Lower lobe of right lung (tissue), 2 donors: ENCODE measurements around the gene REPS2. TPM values are rescaled to one million over a fixed set of nuclear protein-coding genes. Genes with fewer than 3 reads are reported as not detected.

ENCODE experiments used
- ATAC-seq, 2 donors: fragments of 200-7000 bp; cut with Tn5 transposase; one replicate each; pipeline ENCODE4 v1.9.1; 2020 to 2022; ENCODE audit warnings: mild to moderate bottlenecking in 2 of 2, moderate library complexity in 2 of 2
- DNase-seq: peaks from one replicate; pipeline ENCODE4 v3.0.0-alpha.2; 2020
- H3K27ac ChIP-seq: fragments of 200-600 bp; one replicate; pipeline ENCODE4 v1.8.0; 2022
- H3K27me3 ChIP-seq: fragments of 200-600 bp; one replicate; pipeline ENCODE4 v1.8.0; 2022; ENCODE audit warnings: low read depth
- H3K36me3 ChIP-seq: fragments of 200-600 bp; one replicate; pipeline ENCODE4 v1.8.0; 2022; ENCODE audit warnings: mild to moderate bottlenecking
- H3K4me1 ChIP-seq: fragments of 200-600 bp; one replicate; pipeline ENCODE4 v1.8.0; 2022
- H3K4me3 ChIP-seq: fragments of 200-600 bp; one replicate; pipeline ENCODE4 v1.8.0; 2022; ENCODE audit warnings: mild to moderate bottlenecking
- H3K9me3 ChIP-seq: fragments of 200-600 bp; one replicate; pipeline ENCODE4 v1.8.0; 2022
- CTCF ChIP-seq: fragments of 200-600 bp; IDR thresholded peaks from one replicate; pipeline ENCODE4 v1.8.0; 2022; ENCODE audit warnings: antibody characterized with exemption, mild to moderate bottlenecking
- intact Hi-C: fragments of 100-400 bp; cut with DNase I; formaldehyde crosslinking; loops from one replicate; pipeline ENCODE4 v1.11.0; 2022
- total RNA-seq: library from RNA; stranded (reverse); fragmentation: NEBNext Ultra II Directional; extraction: Animal tissue kit (Norgen Biotek cat#: 25700); gene quantifications from one replicate; pipeline ENCODE4 v1.2.1, GENCODE V29; 2021
- donor health status: DM: no; HTN: yes; CAD: no; lungs with severe emphysema.

Gene REPS2
- total RNA-seq, 1 donor from 2014 or later = 18.5 TPM

GRCh38 chrX:17035111-17035510, 88.7 kb downstream of the REPS2 start:
- H3K4me3 ChIP-seq = no peak overlapping the region
- no peak overlapping the region for H3K27ac ChIP-seq
- no peak for DNase-seq
- H3K4me1 ChIP-seq = peaks cover 8% of the 10 kb centered on the region
- H3K27me3 ChIP-seq = no peaks in the 10 kb centered on the region
- no peaks in the 10 kb centered on the region for H3K9me3 ChIP-seq
- peak in 1 of 2 donors; percentile 15 for ATAC-seq
- no peaks in the 10 kb centered on the region for H3K36me3 ChIP-seq
- intact Hi-C loops = no loop called here
- no peak for TF ChIP-seq CTCF

- no peaks in the 10 kb centered on the region for H3K9me3 ChIP-seq
- ATAC-seq = peak in 1 of 2 donors; percentile 13
- DNase-seq = no peak
- TF ChIP-seq CTCF = no peak
- no peaks in the 10 kb centered on the region for H3K27me3 ChIP-seq
- H3K36me3 ChIP-seq = no peaks in the 10 kb centered on the region
- peaks cover 8% of the 10 kb centered on the region for H3K4me1 ChIP-seq
- H3K4me3 ChIP-seq = no peak overlapping the region
- intact Hi-C loops = no loop called here
- no peak overlapping the region for H3K27ac ChIP-seq
Measured at GRCh38 chrX:17036171-17036961, 89.9 kb downstream of the REPS2 start.

GRCh38 chrX:17038277-17038676, 91.8 kb downstream of the REPS2 start:
- no peaks in the 10 kb centered on the region for H3K27me3 ChIP-seq
- peaks cover 8% of the 10 kb centered on the region for H3K4me1 ChIP-seq
- ATAC-seq (peak; percentile 80 to 86), DNase-seq (no peak)
- H3K36me3 ChIP-seq = no peaks in the 10 kb centered on the region
- no peaks in the 10 kb centered on the region for H3K9me3 ChIP-seq
- intact Hi-C loops = no loop called here
- no peak overlapping the region for H3K4me3 ChIP-seq
- TF ChIP-seq CTCF = no peak
- no peak overlapping the region for H3K27ac ChIP-seq

- no peaks in the 10 kb centered on the region for H3K27me3 ChIP-seq
- no peak overlapping the region for H3K4me3 ChIP-seq
- no peak overlapping the region for H3K27ac ChIP-seq
- ATAC-seq (peak; percentile 56 to 76), DNase-seq (no peak)
- H3K9me3 ChIP-seq = no peaks in the 10 kb centered on the region
- intact Hi-C loops = no loop called here
- no peaks in the 10 kb centered on the region for H3K36me3 ChIP-seq
- peaks cover 8% of the 10 kb centered on the region for H3K4me1 ChIP-seq
- TF ChIP-seq CTCF = no peak
Measured at GRCh38 chrX:17038681-17039161, 92.3 kb downstream of the REPS2 start.

- no peak for TF ChIP-seq CTCF
- Histone ChIP-seq H3K27ac (no peak overlapping the region), H3K4me3 (no peak overlapping the region), H3K9me3 (no peaks in the 10 kb centered on the region), H3K27me3 (no peaks in the 10 kb centered on the region), H3K36me3 (no peaks in the 10 kb centered on the region), H3K4me1 (peaks cover 8% of the 10 kb centered on the region)
- no peak for DNase-seq
- intact Hi-C loops = loop anchor here (10.0 kb wide), 1 partner anchor 145 kb away; no protein-coding TSS in a partner anchor
- ATAC-seq = no peak
Measured at GRCh38 chrX:17039826-17040225, 93.4 kb downstream of the REPS2 start.
